Tibial artery (tissue), 4 donors: ENCODE results near the gene PRKAR2B.
A peak's percentile ranks its signal among the peaks of the same experiment; 100 is the strongest.

Experiments
- DNase-seq, 2 donors: peaks; one replicate each; pipeline ENCODE4 v3.0.0-alpha.2; 2019
- H3K27ac ChIP-seq, 2 donors: fragments of 200-600 bp; sonication (generic) in 1 of 2; 1 replicate in 1 of 2; 2 replicates in 1 of 2; pipeline ENCODE4 v1.5.1; 2018 to 2019; ENCODE audit warnings: mild to moderate bottlenecking in 1 of 2
- H3K27me3 ChIP-seq, 2 donors: fragments of 200-600 bp; sonication (generic) in 1 of 2; one replicate each; pipeline versions ENCODE4 v1.5.1 to v1.6.0; 2016 to 2019
- H3K36me3 ChIP-seq, 3 donors: fragments of 200-600 bp; sonication (generic) in 2 of 3; one replicate each; pipeline ENCODE4 v1.5.1; 2016 to 2019; ENCODE audit warnings: mild to moderate bottlenecking in 2 of 3
- H3K4me1 ChIP-seq, 4 donors: fragments of 200-600 bp; sonication (generic) in 2 of 4; 1 replicate in 3 of 4; 2 replicates in 1 of 4; pipeline ENCODE4 v1.5.1; 2016 to 2019
- H3K4me3 ChIP-seq, 2 donors: fragments of 200-600 bp; sonication (generic) in 1 of 2; 1 replicate in 1 of 2; 2 replicates in 1 of 2; pipeline ENCODE4 v1.5.1; 2018 to 2019; ENCODE audit warnings: mild to moderate bottlenecking in 2 of 2
- H3K9me3 ChIP-seq, 3 donors: fragments of 200-600 bp; sonication (generic) in 1 of 3; one replicate each; pipeline ENCODE4 v1.5.1; 2016 to 2019
- CTCF ChIP-seq, 2 experiments: fragments of 200-600 bp in 1 of 2; fragments of 450-650 bp in 1 of 2; IDR thresholded peaks; one replicate each; pipeline ENCODE4 v1.5.1; 2017 to 2019; ENCODE audit warnings: antibody characterized with exemption in 2 of 2, mild to moderate bottlenecking in 1 of 2, moderate library complexity in 1 of 2
- intact Hi-C: fragments of 100-400 bp; cut with DNase I; formaldehyde crosslinking; loops from one replicate; pipeline ENCODE4 v1.15.0; 2023; ENCODE audit warnings: low total_unique reads

The PRKAR2B gene

GRCh38 chr7:107170051-107170915, 125.8 kb downstream of the PRKAR2B start:
- peak overlapping the region; percentile 95 to 97 for H3K4me3 ChIP-seq
- TF ChIP-seq CTCF (IDR thresholded peaks at IDR 0.05) = no peak
- H3K27me3 ChIP-seq = no peaks in the 10 kb centered on the region
- H3K9me3 ChIP-seq = no peaks in the 10 kb centered on the region
- peak overlapping the region; percentile 98 to 100 for H3K27ac ChIP-seq
- intact Hi-C loops = no loop called here
- no peaks in the 10 kb centered on the region for H3K36me3 ChIP-seq
- DNase-seq = no peak
- H3K4me1 ChIP-seq = peaks cover 0 to 61% (median 34%) of the 10 kb centered on the region in 4 donors

- Histone ChIP-seq H3K27ac (no peak overlapping the region), H3K27me3 (no peaks in the 10 kb centered on the region), H3K9me3 (no peaks in the 10 kb centered on the region), H3K36me3 (no peaks in the 10 kb centered on the region), H3K4me3 (no peak overlapping the region), H3K4me1 (peaks cover 0 to 73% (median 35%) of the 10 kb centered on the region in 4 donors)
- intact Hi-C loops = no loop called here
- DNase-seq = peak in 1 of 2 donors; percentile 47
- TF ChIP-seq CTCF (IDR thresholded peaks at IDR 0.05) = no peak
Observed at GRCh38 chr7:107171496-107171895, 127.0 kb downstream of the PRKAR2B start.

- TF ChIP-seq CTCF (IDR thresholded peaks at IDR 0.05) = no peak
- no peaks in the 10 kb centered on the region for H3K36me3 ChIP-seq
- H3K27me3 ChIP-seq = no peaks in the 10 kb centered on the region
- no peaks in the 10 kb centered on the region for H3K9me3 ChIP-seq
- intact Hi-C loops = no loop called here
- no peak for DNase-seq
- H3K4me1 ChIP-seq = peaks cover 0 to 74% (median 41%) of the 10 kb centered on the region in 4 donors
- no peak overlapping the region for H3K27ac ChIP-seq
- H3K4me3 ChIP-seq = no peak overlapping the region
Observed at GRCh38 chr7:107172276-107173032, 127.9 kb downstream of the PRKAR2B start.

GRCh38 chr7:107173191-107173590, 128.7 kb downstream of the PRKAR2B start:
- DNase-seq = no peak
- no peak overlapping the region for H3K4me3 ChIP-seq
- no peaks in the 10 kb centered on the region for H3K27me3 ChIP-seq
- no peak overlapping the region for H3K27ac ChIP-seq
- no peaks in the 10 kb centered on the region for H3K9me3 ChIP-seq
- no peaks in the 10 kb centered on the region for H3K36me3 ChIP-seq
- TF ChIP-seq CTCF (IDR thresholded peaks at IDR 0.05) = no peak
- H3K4me1 ChIP-seq = peaks cover 0 to 81% (median 43%) of the 10 kb centered on the region in 4 donors
- intact Hi-C loops = no loop called here

GRCh38 chr7:107173691-107174406, 129.3 kb downstream of the PRKAR2B start:
- Histone ChIP-seq H3K36me3 (no peaks in the 10 kb centered on the region), H3K4me1 (peaks cover 0 to 88% (median 46%) of the 10 kb centered on the region in 4 donors), H3K4me3 (no peak overlapping the region), H3K9me3 (no peaks in the 10 kb centered on the region), H3K27ac (no peak overlapping the region), H3K27me3 (no peaks in the 10 kb centered on the region)
- TF ChIP-seq CTCF (IDR thresholded peaks at IDR 0.05) = no peak
- intact Hi-C loops = no loop called here
- no peak for DNase-seq
